H9 (cell line): ENCODE data around the gene SIVA1. TPM values are rescaled to one million over a fixed set of nuclear protein-coding genes. Genes with fewer than 3 reads are reported as not detected.

Source experiments
- DNase-seq: peaks from one replicate; pipeline ENCODE4 v3.0.0-alpha.2; 2017
- H2AFZ ChIP-seq: one replicate; pipeline ENCODE4 v1.6.1; 2013; ENCODE audit warnings: mild to moderate bottlenecking, low read length, control low read depth, moderate library complexity
- H2AK5ac ChIP-seq: 2 replicates; pipeline ENCODE4 v1.6.1; 2013; ENCODE audit warnings: low read length, control low read depth, mixed read lengths; ENCODE audit not compliant: insufficient read length
- H2BK120ac ChIP-seq: one replicate; pipeline ENCODE4 v1.6.1; 2013; ENCODE audit warnings: low read depth, mild to moderate bottlenecking, low read length, control low read depth, inconsistent platforms; ENCODE audit not compliant: poor library complexity, severe bottlenecking
- H2BK12ac ChIP-seq: 2 replicates; pipeline ENCODE4 v1.6.1; 2013; ENCODE audit warnings: low read length, control low read depth, mixed read lengths, low read depth; ENCODE audit not compliant: insufficient read length
- H2BK15ac ChIP-seq: 2 replicates; pipeline ENCODE4 v1.6.1; 2013; ENCODE audit warnings: low read depth, low read length, control low read depth
- H2BK20ac ChIP-seq: one replicate; pipeline ENCODE4 v1.6.1; 2013; ENCODE audit warnings: low read depth, mild to moderate bottlenecking, low read length, control low read depth, inconsistent platforms; ENCODE audit not compliant: poor library complexity, severe bottlenecking
- H2BK5ac ChIP-seq: 2 replicates; pipeline ENCODE4 v1.6.1; 2013; ENCODE audit warnings: low read length, control low read depth, mixed read lengths; ENCODE audit not compliant: insufficient read length
- H3K14ac ChIP-seq: 2 replicates; pipeline ENCODE4 v1.6.1; 2013; ENCODE audit warnings: low read length, control low read depth; ENCODE audit not compliant: insufficient read depth
- H3K18ac ChIP-seq: 2 replicates; pipeline ENCODE4 v1.6.1; 2013; ENCODE audit warnings: low read depth, mild to moderate bottlenecking, mixed read lengths, low read length, control low read depth; ENCODE audit not compliant: insufficient read length
- H3K23ac ChIP-seq: 2 replicates; pipeline ENCODE4 v1.6.1; 2013; ENCODE audit warnings: low read length, control low read depth, mixed read lengths, low read depth; ENCODE audit not compliant: insufficient read length
- H3K23me2 ChIP-seq: 2 replicates; pipeline ENCODE4 v1.6.1; 2013; ENCODE audit warnings: low read depth, mild to moderate bottlenecking, mixed read lengths, low read length, control low read depth; ENCODE audit not compliant: insufficient read length, poor library complexity, severe bottlenecking
- H3K27ac ChIP-seq: 2 replicates; pipeline ENCODE4 v1.5.1; 2013; ENCODE audit warnings: low read length, control low read depth, mixed read lengths, low read depth; ENCODE audit not compliant: insufficient read length
- H3K27me3 ChIP-seq: 2 replicates; pipeline ENCODE4 v1.6.1; 2013; ENCODE audit warnings: low read length, control low read depth, inconsistent platforms; ENCODE audit not compliant: insufficient read depth
- H3K4ac ChIP-seq: 2 replicates; pipeline ENCODE4 v1.6.1; 2013; ENCODE audit warnings: low read depth, mild to moderate bottlenecking, control low read depth, inconsistent platforms, low read length, moderate library complexity
- H3K4me1 ChIP-seq: 2 replicates; pipeline ENCODE4 v1.6.1; 2013; ENCODE audit warnings: low read length, control low read depth, inconsistent platforms; ENCODE audit not compliant: insufficient read depth
- H3K4me2 ChIP-seq: 2 replicates; pipeline ENCODE4 v1.6.1; 2013; ENCODE audit warnings: low read length, control low read depth, mixed read lengths; ENCODE audit not compliant: insufficient read length, insufficient read depth
- H3K56ac ChIP-seq: 2 replicates; pipeline ENCODE4 v1.6.1; 2013; ENCODE audit warnings: low read depth, mild to moderate bottlenecking, mixed read lengths, low read length, control low read depth; ENCODE audit not compliant: insufficient read length
- H3K79me1 ChIP-seq: 2 replicates; pipeline ENCODE4 v1.6.1; 2013; ENCODE audit warnings: low read depth, mild to moderate bottlenecking, moderate library complexity, low read length, control low read depth, inconsistent platforms; ENCODE audit not compliant: insufficient read depth, poor library complexity, severe bottlenecking
- H3K79me2 ChIP-seq: 2 replicates; pipeline ENCODE4 v1.6.1; 2013; ENCODE audit warnings: low read length, control low read depth, inconsistent platforms; ENCODE audit not compliant: insufficient read depth
- H3K9ac ChIP-seq: 2 replicates; pipeline ENCODE4 v1.6.1; 2013; ENCODE audit warnings: low read length, control low read depth, mixed read lengths; ENCODE audit not compliant: insufficient read length; ENCODE audit errors: extremely low read depth
- H3K9me3 ChIP-seq: one replicate; pipeline ENCODE4 v1.6.1; 2013; ENCODE audit warnings: low read depth, low read length, inconsistent platforms; ENCODE audit not compliant: control insufficient read depth
- H3T11ph ChIP-seq: one replicate; pipeline ENCODE4 v1.6.1; 2013; ENCODE audit warnings: mild to moderate bottlenecking, low read length, control low read depth, inconsistent platforms
- H4K20me1 ChIP-seq: one replicate; pipeline ENCODE4 v1.6.1; 2013; ENCODE audit not compliant: control insufficient read depth, insufficient read length, insufficient read depth
- H4K5ac ChIP-seq: 2 replicates; pipeline ENCODE4 v1.6.1; 2013; ENCODE audit warnings: low read depth, mild to moderate bottlenecking, mixed read lengths, low read length, control low read depth; ENCODE audit not compliant: insufficient read length
- H4K8ac ChIP-seq: replicated peaks from 2 replicates; pipeline ENCODE4 v1.6.1; 2013; ENCODE audit warnings: low read length, control low read depth, mixed read lengths, low read depth; ENCODE audit not compliant: insufficient read length
- H4K91ac ChIP-seq: 2 replicates; pipeline ENCODE4 v1.6.1; 2013; ENCODE audit warnings: low read depth, mild to moderate bottlenecking, moderate library complexity, mixed read lengths, low read length, control low read depth; ENCODE audit not compliant: insufficient read length
- H3K27ac Mint-ChIP-seq, 3 experiments: 2 replicates in 2 of 3; 3 replicates in 1 of 3; pipeline ENCODE4 v1.8.0; 2020 to 2021; ENCODE audit warnings: mixed read lengths in 3 of 3, mild to moderate bottlenecking in 1 of 3, moderate library complexity in 1 of 3
- H3K27me3 Mint-ChIP-seq: 2 replicates; pipeline ENCODE4 v1.8.0; 2021; ENCODE audit warnings: low read depth, mild to moderate bottlenecking, moderate library complexity, mixed read lengths
- H3K36me3 Mint-ChIP-seq, 3 experiments: 2 replicates in 2 of 3; 3 replicates in 1 of 3; pipeline ENCODE4 v1.8.0; 2020 to 2021; ENCODE audit warnings: low read depth in 3 of 3, mixed read lengths in 3 of 3; ENCODE audit not compliant: insufficient read depth in 1 of 3
- H3K4me1 Mint-ChIP-seq, 2 experiments: 2 replicates each; pipeline ENCODE4 v1.8.0; 2020; ENCODE audit warnings: mixed read lengths in 2 of 2
- H3K4me3 Mint-ChIP-seq, 2 experiments: 2 replicates in 1 of 2; 3 replicates in 1 of 2; pipeline ENCODE4 v1.8.0; 2020 to 2021; ENCODE audit warnings: mild to moderate bottlenecking in 2 of 2, mixed read lengths in 2 of 2, moderate library complexity in 1 of 2
- H3K9me3 Mint-ChIP-seq, 2 experiments: 2 replicates in 1 of 2; 3 replicates in 1 of 2; pipeline ENCODE4 v1.8.0; 2020; ENCODE audit warnings: mild to moderate bottlenecking in 2 of 2, mixed read lengths in 2 of 2, moderate library complexity in 1 of 2
- WGBS: extraction: QIAGEN DNeasy Blood & Tissue Kit; methylation state at CpG from one replicate; pipeline ENCODE4 v1.1.7; 2013; ENCODE audit warnings: missing lambda C conversion rate, low lambda C conversion rate, mixed read lengths; ENCODE audit not compliant: insufficient read length; ENCODE audit errors: extremely low coverage; 5-methylcytosine and 5-hydroxymethylcytosine counted together
- total RNA-seq: library from RNA; stranded (reverse); gene quantifications from 2 replicates; pipeline ENCODE4 v1.2.1, GENCODE V29; 2021
- TF ChIP-seq, protein P1 (sequence below): fragments of 200-600 bp; sonication (generic); conservative IDR thresholded peaks from 3 replicates; pipeline ENCODE4 v1.8.0; 2021; ENCODE audit warnings: antibody characterized with exemption, mild to moderate bottlenecking

Gene SIVA1
- total RNA-seq, 1 experiment from 2014 or later: 125 TPM

DNA sequence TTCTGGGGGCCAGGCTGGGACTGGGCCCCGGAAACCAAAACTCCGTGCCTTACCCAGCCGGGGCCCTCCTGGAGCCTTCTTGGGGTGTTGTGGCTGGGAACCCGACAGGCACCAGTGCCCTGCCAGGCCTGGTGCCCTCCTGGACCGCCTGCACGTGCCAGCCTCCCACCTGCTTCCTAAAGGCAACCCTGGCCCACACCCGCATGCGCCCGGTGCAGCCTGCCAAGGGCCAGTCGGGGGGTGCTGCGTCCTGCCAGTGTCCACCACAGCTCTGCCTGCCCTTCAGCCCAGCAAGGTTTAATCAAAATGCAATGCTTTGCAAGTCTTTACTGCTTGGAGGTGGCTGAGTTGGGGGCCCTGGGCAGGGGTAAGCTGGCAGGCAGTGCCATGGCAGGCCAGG, 34.1 kb upstream of the SIVA1 start:
- Histone ChIP-seq H4K20me1 (peaks cover 3% of the 10 kb centered on the region), H4K91ac (no peak overlapping the region), H4K8ac (no peak overlapping the region), H2BK5ac (no peak overlapping the region), H3K18ac (no peak overlapping the region), H2BK120ac (no peak overlapping the region), H2BK12ac (no peak overlapping the region), H3K4ac (no peak overlapping the region), H3K9ac (no peak overlapping the region), H4K5ac (no peak overlapping the region), H3K56ac (no peak overlapping the region), H3K23me2 (no peaks in the 10 kb centered on the region), H2BK20ac (no peak overlapping the region), H3K23ac (no peak overlapping the region), H3K79me2 (no peaks in the 10 kb centered on the region), H3K14ac (no peak overlapping the region), H3K27ac (no peak overlapping the region), H3K4me2 (no peak overlapping the region), H2AK5ac (no peak overlapping the region), H3K9me3 (no peaks in the 10 kb centered on the region), H3K4me1 (no peaks in the 10 kb centered on the region), H2BK15ac (no peak overlapping the region), H3T11ph (no peak overlapping the region), H3K27me3 (no peaks in the 10 kb centered on the region), H3K79me1 (no peaks in the 10 kb centered on the region), H2AFZ (no peak overlapping the region)
- peaks cover 2 to 30% (median 23%) of the 10 kb centered on the region in 3 experiments; a peak in 6 of 7 replicates for H3K36me3 Mint-ChIP-seq
- no peak for DNase-seq
- H3K27me3 Mint-ChIP-seq: peaks cover 3% of the 10 kb centered on the region; the same call in 1 of the 2 replicates
- 0 out of 4 replicates have a peak, but pooled peaks cover 0 to 2% of the 10 kb centered on the region in 2 experiments for H3K4me1 Mint-ChIP-seq
- WGBS: no CpG with 5 or more reads among the region's 11 CpGs
- no peak overlapping the region for H3K4me3 Mint-ChIP-seq
- TF ChIP-seq, protein P1, sequence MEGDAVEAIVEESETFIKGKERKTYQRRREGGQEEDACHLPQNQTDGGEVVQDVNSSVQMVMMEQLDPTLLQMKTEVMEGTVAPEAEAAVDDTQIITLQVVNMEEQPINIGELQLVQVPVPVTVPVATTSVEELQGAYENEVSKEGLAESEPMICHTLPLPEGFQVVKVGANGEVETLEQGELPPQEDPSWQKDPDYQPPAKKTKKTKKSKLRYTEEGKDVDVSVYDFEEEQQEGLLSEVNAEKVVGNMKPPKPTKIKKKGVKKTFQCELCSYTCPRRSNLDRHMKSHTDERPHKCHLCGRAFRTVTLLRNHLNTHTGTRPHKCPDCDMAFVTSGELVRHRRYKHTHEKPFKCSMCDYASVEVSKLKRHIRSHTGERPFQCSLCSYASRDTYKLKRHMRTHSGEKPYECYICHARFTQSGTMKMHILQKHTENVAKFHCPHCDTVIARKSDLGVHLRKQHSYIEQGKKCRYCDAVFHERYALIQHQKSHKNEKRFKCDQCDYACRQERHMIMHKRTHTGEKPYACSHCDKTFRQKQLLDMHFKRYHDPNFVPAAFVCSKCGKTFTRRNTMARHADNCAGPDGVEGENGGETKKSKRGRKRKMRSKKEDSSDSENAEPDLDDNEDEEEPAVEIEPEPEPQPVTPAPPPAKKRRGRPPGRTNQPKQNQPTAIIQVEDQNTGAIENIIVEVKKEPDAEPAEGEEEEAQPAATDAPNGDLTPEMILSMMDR: no peak
- H3K27ac Mint-ChIP-seq: no peak overlapping the region
- H3K9me3 Mint-ChIP-seq: no peaks in the 10 kb centered on the region; a peak in 1 of 5 replicates
